ENCODE data around the gene SIRPD.

Gene SIRPD

DNA sequence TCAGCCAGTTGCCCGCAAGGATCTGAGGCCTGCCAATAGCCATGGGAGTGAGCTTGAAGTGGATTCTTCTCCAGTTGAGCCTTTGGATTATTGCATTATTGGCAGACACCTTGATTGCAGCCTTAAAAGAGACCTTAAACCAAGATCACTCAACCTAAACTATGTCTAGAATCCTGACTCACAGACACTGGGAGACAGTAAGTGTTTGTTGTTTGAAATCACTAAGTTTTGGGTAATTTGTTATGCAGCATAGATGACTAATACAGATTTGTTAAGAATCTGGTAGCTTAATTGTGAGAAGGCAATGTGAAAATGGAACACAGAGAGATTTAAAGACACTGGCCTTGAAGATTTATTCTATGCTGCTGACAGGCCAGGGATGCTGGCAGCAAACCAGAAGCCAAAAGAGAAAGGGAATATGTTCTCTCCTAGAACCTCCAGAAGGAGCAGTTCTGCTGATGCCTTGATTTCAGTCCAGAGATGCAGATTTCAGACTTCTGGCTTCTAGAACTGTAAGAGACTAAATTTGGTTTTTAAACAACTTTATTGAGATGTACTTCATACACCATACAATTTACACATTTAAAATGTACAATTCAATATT lies 17.6 kb downstream of the SIRPD start:
- H3K4me3 ChIP-seq: no peak overlapping the region
- H3K27ac ChIP-seq: no peak overlapping the region

DNA sequence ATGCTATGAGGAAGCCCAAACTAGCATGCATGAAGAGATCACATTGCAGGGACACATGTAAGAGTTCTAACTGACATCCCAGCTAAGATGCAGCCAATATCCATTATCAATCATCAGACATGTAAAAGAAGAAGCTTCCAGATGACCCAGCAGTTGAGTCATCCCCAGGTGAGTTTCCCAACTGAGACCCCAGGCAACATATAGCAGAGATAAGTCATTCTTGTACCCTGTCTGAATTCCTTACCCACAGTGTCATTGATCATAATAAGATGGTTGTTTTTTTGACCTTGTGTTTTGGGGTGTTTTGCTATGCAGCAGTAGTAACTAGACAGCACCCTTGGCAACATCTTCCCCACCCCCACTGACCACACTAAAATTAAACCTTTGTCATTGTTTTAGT lies 18.9 kb downstream of the SIRPD start:
- Histone ChIP-seq H3K27ac (no peak overlapping the region), H3K4me3 (no peak overlapping the region)

DNA sequence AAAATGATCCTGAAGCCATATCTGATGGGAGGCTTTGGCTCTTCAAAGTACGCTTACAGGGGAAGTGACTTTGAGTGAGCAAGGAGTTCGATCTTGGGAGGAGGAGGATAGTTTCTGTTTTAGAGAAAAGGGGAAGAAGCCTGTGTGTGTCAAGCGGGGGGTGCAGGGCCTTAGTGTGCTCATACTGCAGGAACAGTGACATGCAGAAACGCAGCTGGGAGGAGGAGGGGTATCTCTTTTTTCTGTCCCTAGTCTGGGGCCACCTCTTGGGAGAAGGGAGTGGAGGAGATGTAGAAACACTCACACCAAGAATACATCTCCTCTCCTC lies 19.8 kb downstream of the SIRPD start:
- H3K4me3 ChIP-seq: no peak overlapping the region
- peak overlapping the region in 12 of 21 experiments; percentile 32 to 84 (median 66) for H3K27ac ChIP-seq

DNA sequence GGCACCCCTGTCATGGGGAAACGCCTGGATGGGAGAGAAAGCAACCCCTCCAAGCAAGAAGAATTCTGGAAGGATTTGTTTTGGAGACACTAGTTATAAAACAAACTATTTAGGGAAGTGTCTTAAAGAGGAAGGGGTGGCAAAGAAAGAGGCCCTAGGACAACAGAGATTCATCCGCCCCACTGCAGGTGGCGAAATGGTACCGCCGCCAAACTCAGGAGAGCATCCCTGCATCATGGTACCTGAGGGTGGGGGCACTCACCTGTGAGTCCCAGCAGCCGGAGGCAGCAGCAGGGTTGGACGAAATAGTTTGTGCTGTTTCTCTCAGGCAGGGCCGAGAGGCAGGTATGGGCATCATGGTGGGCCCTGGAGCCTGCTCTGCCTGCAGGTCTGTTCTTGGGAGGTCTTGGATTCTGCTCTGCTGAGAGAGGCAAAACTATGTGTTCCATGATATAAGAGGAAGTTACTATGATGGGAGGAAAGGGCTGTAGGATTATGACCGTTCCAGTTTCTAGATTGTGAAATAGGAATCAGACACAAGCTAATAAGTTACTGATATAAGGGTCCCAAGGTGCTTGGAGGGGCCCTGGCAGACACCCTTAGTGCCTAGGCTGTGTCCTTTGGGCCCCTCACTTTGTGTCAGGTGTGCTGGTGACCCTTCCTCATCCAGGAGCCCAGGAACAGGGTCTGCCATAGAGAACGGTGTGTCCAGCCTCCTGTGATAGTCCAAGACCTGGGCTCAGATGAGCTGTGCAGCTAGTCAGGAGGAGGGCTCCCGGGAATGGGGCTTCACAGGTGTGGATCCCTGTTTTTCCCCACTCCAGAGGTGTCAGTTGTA lies 20.4 kb downstream of the SIRPD start:
- Histone ChIP-seq H3K4me3 (no peak overlapping the region), H3K27ac (peak overlapping the region in 15 of 21 experiments; percentile 12 to 84 (median 60))

DNA sequence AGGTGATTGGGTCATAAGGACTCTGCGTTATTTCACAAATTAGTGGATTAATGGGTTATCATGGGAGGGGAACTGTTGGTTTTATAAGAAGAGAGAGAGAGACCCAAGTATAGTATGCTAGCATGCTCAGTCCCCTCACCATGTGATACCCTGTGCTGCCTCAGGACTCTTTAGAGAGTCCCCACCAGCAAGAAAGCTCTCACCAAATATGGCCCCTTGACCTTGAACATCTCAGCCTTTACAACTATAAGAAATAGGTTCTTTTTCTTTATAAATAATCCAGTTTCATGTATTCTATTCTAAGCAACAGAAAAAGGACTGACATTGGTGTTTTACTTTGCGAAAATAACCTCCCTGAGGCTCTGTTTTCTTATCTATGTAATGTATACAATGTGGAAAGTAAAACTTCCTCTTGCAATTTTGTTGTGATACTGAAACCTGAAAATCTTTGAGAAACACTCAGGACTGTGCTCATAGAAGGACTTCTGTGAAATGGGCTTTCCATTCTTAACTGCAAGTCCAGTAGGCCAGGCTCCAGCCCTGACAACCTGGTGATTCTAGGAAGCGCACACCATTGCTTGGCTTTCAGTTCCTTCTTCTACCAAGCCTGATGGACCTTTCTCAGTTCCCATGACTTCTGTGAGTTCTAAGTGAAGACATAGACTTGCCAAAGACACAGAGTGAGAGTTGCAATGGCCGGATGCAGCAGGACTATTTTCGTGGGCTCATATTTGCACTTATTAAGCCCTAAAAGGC lies 21.9 kb downstream of the SIRPD start:
- H3K27ac ChIP-seq: peak overlapping the region in 2 of 21 experiments; percentile 81 to 84
- H3K4me3 ChIP-seq: no peak overlapping the region

DNA sequence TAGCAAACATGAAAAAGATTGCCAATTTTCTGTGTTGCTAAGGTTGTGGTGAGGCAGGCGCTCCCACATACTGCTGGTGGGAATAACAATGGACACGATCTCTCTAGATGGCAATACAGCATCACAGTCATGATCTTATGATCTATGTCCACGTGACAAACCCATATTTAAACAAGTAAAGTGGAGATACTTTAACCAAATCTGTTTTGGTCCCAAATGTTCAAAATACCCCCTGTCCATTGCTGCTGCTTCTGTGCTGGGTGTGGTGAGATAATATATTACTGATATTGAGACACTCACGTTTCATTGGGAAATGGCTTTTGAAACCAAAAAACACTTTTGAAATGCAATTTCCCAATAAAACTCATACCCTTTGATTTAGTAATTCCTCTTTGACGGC lies 23.0 kb downstream of the SIRPD start:
- Histone ChIP-seq H3K27ac (no peak overlapping the region), H3K4me3 (no peak overlapping the region)

DNA sequence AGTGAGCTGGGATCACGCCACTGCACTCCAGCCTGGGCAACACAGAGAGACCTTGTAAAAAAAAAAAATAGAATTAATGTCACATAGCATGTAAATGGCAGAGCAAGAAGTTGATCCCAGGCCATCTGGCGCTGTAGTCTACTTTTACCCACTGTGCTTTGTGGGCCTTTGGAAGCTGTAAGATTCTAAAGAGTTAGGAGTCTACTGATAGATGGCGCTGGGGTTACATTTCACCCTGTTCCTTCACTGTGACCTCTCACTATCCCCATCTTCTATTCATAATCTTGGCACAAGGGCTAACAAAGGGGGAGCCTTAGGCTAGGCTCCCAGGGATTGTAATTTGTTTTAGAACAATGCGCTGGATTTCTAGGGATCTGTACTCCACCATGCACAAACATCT lies 24.4 kb downstream of the SIRPD start:
- no peak overlapping the region for H3K4me3 ChIP-seq
- no peak overlapping the region for H3K27ac ChIP-seq

DNA sequence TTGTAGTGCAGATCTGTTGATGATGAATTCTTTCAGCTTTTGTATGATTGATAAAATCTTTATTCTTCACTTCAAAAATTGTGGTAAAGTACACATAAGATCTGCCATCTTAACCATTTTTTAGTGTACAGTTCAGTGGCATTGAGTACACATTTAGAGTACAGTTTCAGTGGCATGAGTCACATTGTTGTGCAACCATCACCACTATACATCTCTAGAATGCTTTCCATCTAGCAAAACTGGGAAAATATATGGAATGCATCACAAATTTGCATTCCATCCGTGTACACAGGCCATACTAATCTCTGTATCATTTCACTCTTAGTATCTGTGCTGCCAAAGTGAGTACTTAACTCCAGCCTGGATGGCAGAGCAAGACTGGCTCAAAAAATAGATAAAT lies 28.7 kb downstream of the SIRPD start:
- H3K27ac ChIP-seq: no peak overlapping the region
- no peak overlapping the region for H3K4me3 ChIP-seq

DNA sequence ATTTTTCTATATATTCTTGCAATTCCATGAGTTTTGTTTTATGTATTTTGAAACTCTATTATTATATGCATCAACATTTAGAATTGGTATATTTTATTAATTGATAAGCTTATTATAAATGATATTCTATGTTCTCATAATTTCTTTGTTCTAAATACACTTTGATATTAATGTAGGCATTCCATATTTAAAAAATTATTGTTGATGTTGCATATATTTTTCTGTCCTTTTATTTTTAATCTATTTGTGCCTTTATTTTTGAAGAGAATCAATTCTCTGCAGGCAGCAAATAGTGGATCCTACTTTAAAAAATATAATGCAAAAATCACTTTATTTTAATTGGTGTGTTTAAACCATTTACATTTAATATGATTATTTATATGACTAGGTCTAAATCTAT lies 29.6 kb downstream of the SIRPD start:
- Histone ChIP-seq H3K27ac (no peak overlapping the region), H3K4me3 (no peak overlapping the region)

DNA sequence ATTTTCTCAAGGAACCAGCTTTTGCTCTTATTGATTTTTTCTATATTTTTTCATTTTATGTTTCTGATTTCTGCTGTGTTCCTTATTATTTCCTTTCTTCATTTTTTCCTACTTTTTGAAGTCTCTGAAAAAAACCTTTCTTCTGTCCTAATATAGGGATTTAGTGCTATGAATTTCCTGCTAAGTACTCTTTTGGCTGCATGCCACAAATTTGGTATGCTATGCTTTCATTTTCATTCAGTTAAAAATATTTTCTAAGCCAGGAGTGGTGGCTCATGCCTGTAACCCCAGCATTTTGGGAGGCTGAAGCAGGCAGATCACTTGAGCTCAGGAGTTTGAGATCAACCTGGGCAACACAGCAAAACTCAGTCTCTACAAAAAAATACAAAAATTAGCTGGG lies 30.6 kb downstream of the SIRPD start:
- H3K4me3 ChIP-seq: no peak overlapping the region

DNA sequence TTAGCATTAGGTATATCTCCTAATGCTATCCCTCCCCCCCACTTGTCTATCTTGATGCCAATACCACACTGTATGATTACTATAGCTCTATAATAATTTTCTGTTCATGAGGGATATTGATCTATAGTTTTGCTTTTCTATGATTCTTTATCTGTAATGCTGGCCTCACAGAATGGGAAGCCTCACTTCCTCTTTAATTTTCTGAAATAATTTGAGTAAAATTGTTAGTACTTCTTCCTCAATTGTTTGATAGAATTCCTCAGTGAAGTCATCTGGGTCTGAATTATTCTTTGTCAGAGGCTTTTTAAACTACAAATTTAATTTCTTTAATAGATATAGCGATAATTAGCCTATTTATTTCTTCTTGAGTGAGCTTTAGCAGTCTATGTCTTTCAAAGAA lies 31.2 kb downstream of the SIRPD start:
- Histone ChIP-seq H3K27ac (no peak overlapping the region), H3K4me3 (no peak overlapping the region)

More for the DNA sequence above, 30.6 kb downstream of the SIRPD start:
- no peak overlapping the region for H3K27ac ChIP-seq

DNA sequence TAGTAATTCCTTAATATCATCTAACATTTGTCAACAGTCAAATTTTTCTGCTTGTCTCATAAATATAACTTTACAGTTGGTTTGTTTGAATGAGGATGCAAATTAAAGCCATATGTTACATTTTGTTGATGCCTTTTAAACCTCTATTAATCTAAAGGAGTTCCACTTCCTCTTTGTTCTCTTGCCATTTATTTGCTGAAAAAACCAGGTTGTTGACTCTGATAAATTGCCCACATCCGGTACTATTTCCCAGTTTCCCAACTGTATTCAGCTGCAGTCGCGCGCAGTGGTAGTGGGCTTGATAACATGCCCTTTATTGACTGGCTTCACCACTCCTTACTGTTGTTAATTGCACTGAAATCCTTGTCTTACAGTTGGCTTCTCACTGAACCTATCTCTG lies 33.5 kb downstream of the SIRPD start:
- no peak overlapping the region for H3K4me3 ChIP-seq

DNA sequence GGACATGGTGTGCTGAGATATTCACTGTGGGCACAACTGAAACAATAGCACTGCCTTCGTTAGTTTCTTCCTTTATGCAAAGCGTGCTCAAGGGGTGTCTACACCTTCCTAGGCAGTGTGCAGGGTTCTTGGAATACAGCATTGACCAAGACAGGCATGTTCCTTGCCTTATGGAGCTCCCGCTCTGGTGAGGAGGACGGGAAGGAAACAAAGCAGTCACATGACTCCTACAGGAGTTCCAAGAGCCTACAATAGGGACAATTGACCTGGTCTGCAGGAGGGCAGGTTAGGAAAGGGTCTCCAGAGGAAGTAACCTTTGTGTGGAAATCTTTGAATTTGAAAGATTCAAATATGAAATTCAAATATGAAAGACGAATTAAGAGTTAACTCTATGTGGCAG lies 40.5 kb downstream of the SIRPD start:
- no peak overlapping the region for H3K4me3 ChIP-seq
- no peak overlapping the region for H3K27ac ChIP-seq

More for the DNA sequence above, 33.5 kb downstream of the SIRPD start:
- no peak overlapping the region for H3K27ac ChIP-seq

DNA sequence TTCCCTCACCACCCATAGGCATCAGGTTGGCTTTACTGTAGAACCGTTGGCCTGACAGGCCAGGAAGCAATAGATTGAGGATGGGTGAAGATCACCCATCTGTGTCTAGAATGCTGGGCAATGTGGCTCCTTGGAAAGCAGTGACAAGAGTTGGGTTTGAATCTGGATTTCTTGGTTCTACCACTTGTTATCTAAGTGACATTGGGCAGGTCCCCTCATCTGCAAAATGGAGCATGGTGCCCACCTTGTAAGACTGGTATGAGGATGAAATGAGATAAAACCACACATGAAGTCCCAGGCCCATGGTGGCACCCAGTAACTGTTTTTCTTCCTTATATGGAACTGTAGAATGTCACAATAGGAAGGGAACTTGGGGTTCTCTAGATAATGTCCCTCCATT lies 43.7 kb downstream of the SIRPD start:
- Histone ChIP-seq H3K27ac (no peak overlapping the region), H3K4me3 (no peak overlapping the region)

DNA sequence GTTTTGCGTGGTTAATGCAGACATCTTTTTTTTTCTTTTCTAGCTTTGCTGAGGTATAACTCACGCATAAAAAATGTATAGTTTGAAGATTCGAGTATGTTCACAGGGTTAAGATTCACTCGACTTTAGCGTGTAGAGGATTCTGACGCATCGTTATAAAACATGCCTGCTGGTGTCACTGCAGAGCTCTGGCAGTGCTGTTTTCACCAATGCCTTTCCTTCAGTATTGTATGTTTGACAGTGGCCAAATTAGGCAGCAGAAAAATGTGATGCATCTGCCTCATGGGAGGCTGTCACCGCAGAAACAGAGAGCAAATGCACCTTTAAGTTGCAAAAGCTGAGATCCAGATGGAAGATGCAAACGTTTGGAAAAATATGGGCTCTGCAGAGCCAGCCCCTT lies 48.3 kb downstream of the SIRPD start:
- H3K27ac ChIP-seq: no peak overlapping the region
- no peak overlapping the region for H3K4me3 ChIP-seq

DNA sequence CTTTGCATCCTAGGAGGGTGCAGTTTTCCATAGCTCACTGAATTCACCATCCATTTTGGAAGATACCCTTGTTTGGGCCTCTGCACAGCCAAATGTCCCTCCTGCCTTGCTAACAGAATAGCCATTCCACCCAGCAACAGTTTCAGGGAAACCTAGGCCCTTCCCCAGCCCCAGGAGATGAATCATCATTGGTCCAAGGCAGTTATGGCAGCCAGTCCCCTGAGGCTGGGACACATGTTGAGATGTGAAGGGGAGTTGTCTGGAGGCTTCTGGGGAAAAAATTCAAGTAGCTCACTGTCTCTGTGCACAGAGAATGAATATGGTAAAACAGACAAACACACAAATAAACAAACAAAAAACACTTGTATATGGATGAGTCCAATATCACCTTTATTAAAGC lies 48.9 kb downstream of the SIRPD start:
- Histone ChIP-seq H3K4me3 (no peak overlapping the region), H3K27ac (no peak overlapping the region)

DNA sequence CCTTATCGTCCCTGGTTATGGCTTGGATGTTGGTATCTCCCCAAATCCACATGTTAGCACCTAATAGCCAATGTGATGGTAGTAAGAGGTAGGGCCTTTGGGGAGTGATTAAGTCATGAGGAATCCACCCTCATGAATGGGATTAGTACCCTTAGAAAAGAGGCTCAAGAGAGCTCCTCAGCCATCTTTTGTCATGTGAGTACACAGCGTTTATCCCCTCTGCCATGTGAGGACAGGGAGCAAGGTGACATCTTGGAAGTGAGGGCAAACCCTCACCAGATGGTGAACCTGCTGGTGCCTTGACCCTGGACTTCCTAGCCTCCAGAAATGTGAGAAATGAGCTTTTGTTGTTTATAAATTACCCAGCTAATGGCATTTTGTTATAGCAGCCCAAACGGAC lies 50.2 kb downstream of the SIRPD start:
- Histone ChIP-seq H3K4me3 (no peak overlapping the region), H3K27ac (no peak overlapping the region)

DNA sequence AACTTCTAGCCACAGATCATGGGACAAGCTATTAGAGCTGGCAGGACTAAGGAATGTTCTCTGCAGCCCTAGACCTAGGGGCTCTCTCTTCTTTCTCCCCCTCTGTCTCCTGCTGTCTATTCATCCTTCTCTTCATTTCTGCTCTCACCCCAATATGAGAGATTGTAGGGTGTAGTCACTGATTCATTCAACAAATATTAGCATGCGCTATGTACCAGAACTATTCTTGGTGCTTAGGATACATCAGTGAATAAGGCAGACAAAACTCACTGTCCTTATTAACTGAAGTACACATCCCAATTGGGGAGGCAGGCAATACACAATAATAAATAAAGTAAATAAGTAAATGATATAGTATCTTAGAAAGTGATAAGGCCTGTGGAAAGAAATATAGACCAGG lies 51.6 kb downstream of the SIRPD start:
- no peak overlapping the region for H3K27ac ChIP-seq
- no peak overlapping the region for H3K4me3 ChIP-seq

DNA sequence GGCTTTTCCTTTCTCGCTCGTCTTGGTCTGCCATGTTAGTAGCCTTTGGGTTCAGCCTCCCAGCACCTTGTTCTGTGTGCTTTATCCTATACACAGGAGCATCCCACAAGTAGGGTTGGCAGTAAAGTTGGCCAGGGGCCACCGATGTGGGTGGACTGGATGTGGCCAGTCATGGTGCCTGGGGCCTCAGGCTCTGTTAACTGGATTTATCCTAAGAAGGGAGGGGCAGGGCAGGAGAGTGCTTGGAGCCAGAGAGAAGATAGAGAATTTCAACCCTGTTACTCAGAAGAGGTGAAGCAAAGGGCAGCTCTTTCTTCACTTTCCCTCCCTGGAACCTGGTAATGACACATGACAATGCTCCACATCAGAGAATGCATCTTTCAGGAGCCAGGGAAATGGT lies 52.1 kb downstream of the SIRPD start:
- H3K27ac ChIP-seq: no peak overlapping the region
- H3K4me3 ChIP-seq: no peak overlapping the region

DNA sequence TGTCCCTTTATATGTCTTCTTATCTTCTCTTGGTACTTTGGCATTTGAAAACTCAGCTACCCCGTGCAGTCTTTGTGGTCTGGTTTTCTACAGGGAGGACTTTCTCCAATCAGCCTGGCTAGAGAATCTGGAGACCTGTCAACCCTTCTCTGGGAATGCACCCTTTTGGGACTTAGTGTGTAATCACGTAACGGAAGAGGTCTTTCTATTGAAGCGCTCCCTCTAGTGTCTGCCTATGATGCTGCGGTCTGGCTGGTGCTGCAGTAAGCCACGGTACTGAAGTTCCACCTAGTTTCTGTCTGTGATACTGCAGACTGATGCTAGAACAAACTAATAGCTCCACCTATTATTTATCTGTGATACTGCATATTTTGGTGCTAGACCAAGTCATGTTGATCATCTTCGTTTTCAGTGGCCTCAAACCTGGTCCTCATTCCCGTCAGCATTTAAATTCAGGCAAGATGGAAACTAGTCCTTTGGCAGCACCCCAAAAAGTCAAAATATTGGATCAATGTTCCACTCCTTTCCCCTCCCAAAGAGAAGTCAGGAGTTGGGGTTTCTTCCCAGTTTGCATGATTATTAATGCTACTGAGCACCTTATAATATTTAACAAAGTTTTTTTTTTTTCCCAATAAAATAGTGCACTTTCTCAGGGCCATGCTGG lies 53.8 kb downstream of the SIRPD start:
- Histone ChIP-seq H3K27ac (no peak overlapping the region), H3K4me3 (no peak overlapping the region)

Data from skin epidermis (tissue), 12 donors.